Measurements from ENCODE around the gene LINC00632. TPM values are rescaled to one million over a fixed set of nuclear protein-coding genes. Genes with fewer than 3 reads are reported as not detected.
A peak's percentile ranks its signal among the peaks of the same experiment; 100 is the strongest.

Gene LINC00632
- total and polyA plus RNA-seq, 7 experiments from 2014 or later: 0.28 to 9.9 (median 1.9) TPM; not detected in 1

- peaks cover 0 to 7% (median 0%) of the 10 kb centered on the region in 7 donors for H3K4me1 Mint-ChIP-seq
- H3K27me3 Mint-ChIP-seq: no peaks in the 10 kb centered on the region
- H3K4me1 ChIP-seq (ENCODE audit: control insufficient read depth in 2 of 2, insufficient read depth in 2 of 2, low read length in 2 of 2): no peaks in the 10 kb centered on the region
- intact Hi-C loops (cut with micrococcal nuclease): no loop called here
- CTCF ChIA-PET: no interaction called here
- H3K9me3 ChIP-seq (ENCODE audit: control insufficient read depth in 2 of 3, low read length in 3 of 3): no peaks in the 10 kb centered on the region
- ATAC-seq (no peak), DNase-seq (no peak)
- no peaks in the 10 kb centered on the region for H3K36me3 ChIP-seq (ENCODE audit: control insufficient read depth in 2 of 3, insufficient read depth in 3 of 3, low read length in 3 of 3)
- no peaks in the 10 kb centered on the region for H3K27me3 ChIP-seq (ENCODE audit: control insufficient read depth in 2 of 2, insufficient read depth in 2 of 2, low read length in 2 of 2)
- no peak overlapping the region for H3K4me3 Mint-ChIP-seq
- H3K36me3 Mint-ChIP-seq: no peaks in the 10 kb centered on the region
- peak overlapping the region in 1 of 9 donors; percentile 14 for H3K27ac Mint-ChIP-seq
- H3K27ac ChIP-seq (ENCODE audit: low read depth, low read length): no peak overlapping the region
- H3K4me3 ChIP-seq (ENCODE audit: low read length): no peak overlapping the region
- H3K9me3 Mint-ChIP-seq: no peaks in the 10 kb centered on the region
- POLR2A ChIA-PET: no interaction called here
Measured at GRCh38 chrX:140822861-140823260, 113.3 kb downstream of the LINC00632 start.

GRCh38 chrX:140836874-140837273 is 127.3 kb downstream of the LINC00632 start:
- H3K27ac Mint-ChIP-seq: no peak overlapping the region
- CTCF ChIA-PET: no interaction called here
- H3K36me3 ChIP-seq (ENCODE audit: control insufficient read depth in 2 of 3, insufficient read depth in 3 of 3, low read length in 3 of 3): no peaks in the 10 kb centered on the region
- H3K27ac ChIP-seq (ENCODE audit: low read depth, low read length): no peak overlapping the region
- H3K4me1 Mint-ChIP-seq: no peaks in the 10 kb centered on the region
- H3K27me3 Mint-ChIP-seq: no peaks in the 10 kb centered on the region
- no peaks in the 10 kb centered on the region for H3K9me3 ChIP-seq (ENCODE audit: control insufficient read depth in 2 of 3, low read length in 3 of 3)
- POLR2A ChIA-PET: no interaction called here
- intact Hi-C loops (cut with micrococcal nuclease): no loop called here
- no peaks in the 10 kb centered on the region for H3K36me3 Mint-ChIP-seq
- DNase-seq (no peak), ATAC-seq (no peak)
- H3K4me3 Mint-ChIP-seq: no peak overlapping the region
- H3K4me3 ChIP-seq (ENCODE audit: low read length): no peak overlapping the region
- H3K9me3 Mint-ChIP-seq: peaks cover 0 to 3% (median 0%) of the 10 kb centered on the region in 11 donors
- no peaks in the 10 kb centered on the region for H3K4me1 ChIP-seq (ENCODE audit: control insufficient read depth in 2 of 2, insufficient read depth in 2 of 2, low read length in 2 of 2)
- H3K27me3 ChIP-seq (ENCODE audit: control insufficient read depth in 2 of 2, insufficient read depth in 2 of 2, low read length in 2 of 2): no peaks in the 10 kb centered on the region

Other genes starting within 250 kb of the LINC00632 start
- gene SOX3, start 204.7 kb upstream of the LINC00632 start, total RNA-seq: not detected
- not detected for gene SOX3, start 204.7 kb upstream of the LINC00632 start, polyA plus RNA-seq